GM12891 (cell line): Measurements from ENCODE around the gene PIGZ.

Experiments
- POLR2A ChIP-seq: IDR thresholded peaks from 2 replicates; pipeline ENCODE4 v1.6.1; 2011; ENCODE audit warnings: low read depth, low read length, control low read depth
- POLR2AphosphoS5 ChIP-seq: IDR thresholded peaks from 2 replicates; pipeline ENCODE4 v1.6.1; 2011; ENCODE audit warnings: low read depth, low read length, control low read depth

DNA sequence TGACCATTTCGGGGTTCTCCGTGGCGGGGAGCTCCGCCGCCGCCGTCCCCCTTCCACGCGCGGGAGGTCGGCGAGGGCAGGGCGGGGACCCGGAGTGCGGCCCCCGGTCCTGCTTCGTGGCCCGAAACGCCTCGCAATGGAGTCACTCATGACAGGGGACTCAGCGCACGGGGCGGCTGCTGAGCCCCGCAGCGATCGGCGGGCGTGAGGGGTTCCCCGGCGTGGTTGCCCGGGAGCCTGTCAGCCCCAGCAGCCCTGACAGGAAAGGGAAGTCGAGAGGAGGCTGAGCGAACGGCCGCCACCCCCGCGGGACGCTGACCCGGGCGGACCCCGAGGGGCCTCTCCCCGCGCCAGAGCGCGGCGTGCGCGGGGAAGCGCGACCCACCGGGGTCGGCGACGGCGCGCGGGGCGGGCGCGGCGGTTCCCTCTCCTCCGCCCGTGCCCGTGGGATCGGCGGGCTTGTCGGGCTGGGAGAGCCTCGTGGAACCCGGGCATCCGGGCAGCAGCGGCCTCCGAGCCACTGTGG, 564 bp upstream of the PIGZ start:
- no peak for TF ChIP-seq POLR2A
- TF ChIP-seq POLR2AphosphoS5, result no peak
